B cell (primary cell): Measurements from ENCODE around the gene IER2.

Experiments
- CTCF ChIP-seq: fragments of 200-600 bp; IDR thresholded peaks from one replicate; pipeline ENCODE4 v1.8.0; 2022; ENCODE audit warnings: antibody characterized with exemption, mild to moderate bottlenecking
- EZH2 ChIP-seq: IDR thresholded peaks from 2 replicates; pipeline ENCODE4 v1.6.1; 2012; ENCODE audit warnings: borderline replicate concordance, low read depth, mild to moderate bottlenecking, moderate library complexity, low read length; ENCODE audit not compliant: insufficient read depth, poor library complexity, severe bottlenecking

- TF ChIP-seq EZH2: no peak
- TF ChIP-seq CTCF: no peak
Measured at GRCh38 chr19:13153569-13154240, 3.5 kb downstream of the IER2 start.
